CD14-positive monocyte (primary cell): ENCODE data around the gene PHF12. TPM values are rescaled to one million over a fixed set of nuclear protein-coding genes. Genes with fewer than 3 reads are reported as not detected.
A peak's percentile ranks its signal among the peaks of the same experiment; 100 is the strongest.

ENCODE experiments used
- DNase-seq, 3 donors: peaks; one replicate each; pipeline ENCODE4 v3.0.0-alpha.2; 2011 to 2022
- H2AFZ ChIP-seq: 2 replicates; pipeline ENCODE4 v1.6.0; 2012; ENCODE audit warnings: mild to moderate bottlenecking, low read depth, low read length, inconsistent platforms; ENCODE audit not compliant: insufficient read depth, poor library complexity, severe bottlenecking
- H3K27ac ChIP-seq, 2 donors: 1 replicate in 1 of 2; 2 replicates in 1 of 2; pipeline ENCODE4 v1.5.1; 2012 to 2013; ENCODE audit warnings: low read length in 2 of 2, control low read depth in 1 of 2, inconsistent platforms in 1 of 2, low read depth in 1 of 2, mild to moderate bottlenecking in 1 of 2
- H3K27me3 ChIP-seq, 2 donors: one replicate each; pipeline versions ENCODE4 v1.6.0 to v1.6.1; 2011 to 2013; ENCODE audit warnings: low read length in 2 of 2; ENCODE audit not compliant: control insufficient read depth in 2 of 2, insufficient read depth in 2 of 2
- H3K36me3 ChIP-seq, 2 donors: replicated peaks in 1 of 2; 1 replicate in 1 of 2; 2 replicates in 1 of 2; pipeline versions ENCODE4 v1.5.1 to v1.6.1; 2012 to 2013; ENCODE audit warnings: low read length in 2 of 2, control low read depth in 1 of 2, inconsistent platforms in 1 of 2, mild to moderate bottlenecking in 1 of 2; ENCODE audit not compliant: insufficient read depth in 2 of 2, control insufficient read depth in 1 of 2
- H3K4me1 ChIP-seq, 2 donors: 1 replicate in 1 of 2; 2 replicates in 1 of 2; pipeline versions ENCODE4 v1.5.1 to v1.6.1; 2012 to 2013; ENCODE audit warnings: low read length in 2 of 2, control low read depth in 1 of 2, inconsistent platforms in 1 of 2, mild to moderate bottlenecking in 1 of 2, moderate library complexity in 1 of 2; ENCODE audit not compliant: insufficient read depth in 2 of 2, control insufficient read depth in 1 of 2
- H3K4me2 ChIP-seq: replicated peaks from 2 replicates; pipeline ENCODE3; 2012; ENCODE audit warnings: low read length, moderate library complexity, mild to moderate bottlenecking; ENCODE audit not compliant: poor library complexity, severe bottlenecking; ENCODE audit errors: extremely low read depth
- H3K4me3 ChIP-seq, 3 experiments: fragments of 200-600 bp in 1 of 3; sonication (generic) in 1 of 3; replicated peaks in 1 of 3; 1 replicate in 2 of 3; 2 replicates in 1 of 3; pipeline ENCODE4 v1.5.1; 2011 to 2013; ENCODE audit warnings: low read length in 3 of 3, mild to moderate bottlenecking in 3 of 3, control low read depth in 2 of 3, low read depth in 2 of 3, inconsistent platforms in 1 of 3, moderate library complexity in 1 of 3
- H3K79me2 ChIP-seq: 2 replicates; pipeline ENCODE4 v1.6.0; 2012; ENCODE audit warnings: mild to moderate bottlenecking, control low read depth, inconsistent platforms, low read length, moderate library complexity; ENCODE audit not compliant: insufficient read depth
- H3K9ac ChIP-seq: 2 replicates; pipeline ENCODE4 v1.6.0; 2017; ENCODE audit warnings: low read length, mild to moderate bottlenecking; ENCODE audit not compliant: insufficient read depth, poor library complexity, severe bottlenecking
- H3K9me3 ChIP-seq, 2 donors: replicated peaks in 1 of 2; 1 replicate in 1 of 2; 2 replicates in 1 of 2; pipeline versions ENCODE4 v1.5.1 to v1.6.1; 2012 to 2013; ENCODE audit warnings: low read length in 2 of 2, control low read depth in 1 of 2; ENCODE audit not compliant: control insufficient read depth in 1 of 2, insufficient read depth in 1 of 2
- H4K20me1 ChIP-seq: 2 replicates; pipeline ENCODE4 v1.6.0; 2012; ENCODE audit warnings: mild to moderate bottlenecking, low read length, control low read depth, moderate library complexity; ENCODE audit not compliant: insufficient read depth
- H3K27ac Mint-ChIP-seq, 7 donors: one replicate each; pipeline ENCODE4 v1.8.0; 2020; ENCODE audit warnings: mild to moderate bottlenecking in 7 of 7, mixed read lengths in 7 of 7, moderate library complexity in 6 of 7, inconsistent platforms in 2 of 7
- H3K27me3 Mint-ChIP-seq, 3 donors: one replicate each; pipeline ENCODE4 v1.8.0; 2021 to 2022; ENCODE audit warnings: low read depth in 3 of 3, mild to moderate bottlenecking in 3 of 3, mixed read lengths in 3 of 3, moderate library complexity in 3 of 3, inconsistent platforms in 1 of 3
- H3K36me3 Mint-ChIP-seq, 2 donors: one replicate each; pipeline ENCODE4 v1.8.0; 2020; ENCODE audit warnings: mixed read lengths in 2 of 2, inconsistent platforms in 1 of 2, mild to moderate bottlenecking in 1 of 2
- H3K4me1 Mint-ChIP-seq: one replicate; pipeline ENCODE4 v1.8.0; 2020; ENCODE audit warnings: mild to moderate bottlenecking, mixed read lengths
- H3K4me3 Mint-ChIP-seq, 2 donors: one replicate each; pipeline ENCODE4 v1.8.0; 2020; ENCODE audit warnings: mild to moderate bottlenecking in 2 of 2, mixed read lengths in 2 of 2, moderate library complexity in 1 of 2
- H3K9me3 Mint-ChIP-seq, 7 donors: one replicate each; pipeline ENCODE4 v1.8.0; 2020 to 2022; ENCODE audit warnings: mixed read lengths in 7 of 7, mild to moderate bottlenecking in 6 of 7, moderate library complexity in 6 of 7, inconsistent platforms in 2 of 7
- WGBS: methylation state at CpG from one replicate; pipeline ENCODE4 v1.1.5; 2013; ENCODE audit warnings: missing lambda C conversion rate; ENCODE audit not compliant: insufficient coverage; 5-methylcytosine and 5-hydroxymethylcytosine counted together
- intact Hi-C, 2 donors: fragments of 100-400 bp; cut with micrococcal nuclease; formaldehyde crosslinking; loops; one replicate each; pipeline versions ENCODE4 v1.15.0 to v1.15.1; 2023
- polyA minus RNA-seq: library from RNA; depleted of rRNA, polyadenylated mRNA; stranded (reverse); fragments of >200 nt; gene quantifications from 2 replicates; pipeline ENCODE4 v1.2.3, GENCODE V29; 2012
- polyA plus RNA-seq, 3 donors: library from polyadenylated mRNA; depleted of rRNA in 1 of 3; unstranded in 2 of 3; stranded (reverse) in 1 of 3; fragments of 300-500 nt in 2 of 3; fragments of >200 nt in 1 of 3; fragmentation: Illumina TruSeq in 2 of 3; gene quantifications; 1 replicate in 2 of 3; 2 replicates in 1 of 3; pipeline ENCODE4 v1.2.3, GENCODE V29; 2012 to 2021
- total RNA-seq, 12 experiments: library from RNA in 1 of 12; stranded (reverse) in 1 of 12; fragments of 120-200 nt in 1 of 12; gene quantifications; one replicate each; pipeline ENCODE4 v1.2.4 and lab custom pipeline; 2013 to 2026; ENCODE audit warnings: mixed read lengths in 6 of 12, inconsistent platforms in 1 of 12
- TF ChIP-seq, protein P1 (sequence below): fragments of 200-600 bp; IDR thresholded peaks from one replicate; pipeline ENCODE4 v1.8.0; 2022; ENCODE audit warnings: antibody characterized with exemption, mild to moderate bottlenecking

PHF12 gene
- 24.8 TPM for total RNA-seq (2013)
- polyA plus RNA-seq = 10 to 100 TPM in 1 of 3 donors, 1 to 10 TPM in 2; 1.4 to 62.5 (median 2.5) TPM
- 53.8 and 64.1 TPM in 2 replicates for polyA minus RNA-seq
- 15.2 to 94.0 (median 36.9) reads per million in 11 experiments for total RNA-seq (lab: John Stamatoyannopoulos, UW)

DNA sequence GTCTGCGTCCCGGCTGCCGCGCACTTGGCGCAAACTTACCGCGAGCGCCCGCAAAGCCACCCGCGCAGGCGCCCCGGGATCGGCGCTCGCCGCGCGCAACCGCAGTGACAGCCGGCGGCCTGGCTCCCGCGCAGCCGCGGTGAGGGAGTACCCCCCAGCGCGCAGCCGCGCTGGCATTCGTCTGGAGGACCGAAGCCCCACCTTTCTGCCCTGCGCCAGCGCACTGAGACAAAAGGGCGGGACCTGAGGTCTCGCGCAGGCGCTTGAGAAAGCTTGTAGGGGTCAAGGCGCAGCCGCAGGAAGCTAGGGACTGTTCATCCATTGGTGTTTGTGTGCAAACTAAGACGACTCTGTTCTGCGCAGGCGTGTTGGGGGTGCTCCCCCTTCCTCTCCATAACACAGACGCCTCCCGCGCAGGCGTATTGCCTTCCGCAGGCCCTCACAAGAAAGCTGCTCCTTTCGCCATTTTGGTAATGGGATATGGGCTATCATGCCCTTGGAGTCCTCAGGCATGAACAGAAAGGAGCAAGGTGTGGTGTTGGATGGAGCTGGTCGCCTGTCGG, at the start of gene PHF12:
PHF12 (minus strand) TSS at position 91 of the 563 bp plus-strand sequence. CDS start 558 bp downstream, outside the sequence.
- H3K27ac ChIP-seq = peak within 1 kb of the TSS; percentile 95 to 96
- H3K36me3 ChIP-seq = peaks cover 0 to 2% of the 10 kb centered on the region in 2 donors
- DNase-seq = peak; percentile 100
- no peaks in the 10 kb centered on the region for H3K9me3 ChIP-seq
- peak within 1 kb of the TSS; percentile 80 for H2AFZ ChIP-seq
- peak within 1 kb of the TSS; percentile 86 for H3K9ac ChIP-seq
- Mint-ChIP-seq H3K4me1 (peaks cover 17% of the 10 kb centered on the region), H3K27ac (peak within 1 kb of the TSS; percentile 89 to 97 (median 94)), H3K27me3 (peaks cover 0 to 3% (median 1%) of the 10 kb centered on the region in 3 donors), H3K9me3 (no peaks in the 10 kb centered on the region), H3K36me3 (peaks cover 8 to 14% of the 10 kb centered on the region in 2 donors), H3K4me3 (peak within 1 kb of the TSS in 1 of 2 donors; percentile 96)
- peaks cover 17% of the 10 kb centered on the region for H4K20me1 ChIP-seq
- H3K4me1 ChIP-seq = peaks cover 31 to 35% of the 10 kb centered on the region in 2 donors
- H3K4me2 ChIP-seq = peak within 1 kb of the TSS; percentile 90
- no peaks in the 10 kb centered on the region for H3K27me3 ChIP-seq
- H3K4me3 ChIP-seq = peak within 1 kb of the TSS; percentile 79 to 98 (median 80)
- peaks cover 48% of the 10 kb centered on the region for H3K79me2 ChIP-seq
- intact Hi-C loops = loop anchor here (2.0 to 10.0 kb wide), 4 partner anchors 49 to 614 kb away; partner anchors contain the start of genes DHRS13 (in 2 of the 2), IFT20 (in 1 of the 2), TNFAIP1 (in 1 of the 2) and TRAF4 (in 1 of the 2)
- WGBS = under 1% methylated on average over 43 of the region's 51 CpGs
- TF ChIP-seq, protein P1, sequence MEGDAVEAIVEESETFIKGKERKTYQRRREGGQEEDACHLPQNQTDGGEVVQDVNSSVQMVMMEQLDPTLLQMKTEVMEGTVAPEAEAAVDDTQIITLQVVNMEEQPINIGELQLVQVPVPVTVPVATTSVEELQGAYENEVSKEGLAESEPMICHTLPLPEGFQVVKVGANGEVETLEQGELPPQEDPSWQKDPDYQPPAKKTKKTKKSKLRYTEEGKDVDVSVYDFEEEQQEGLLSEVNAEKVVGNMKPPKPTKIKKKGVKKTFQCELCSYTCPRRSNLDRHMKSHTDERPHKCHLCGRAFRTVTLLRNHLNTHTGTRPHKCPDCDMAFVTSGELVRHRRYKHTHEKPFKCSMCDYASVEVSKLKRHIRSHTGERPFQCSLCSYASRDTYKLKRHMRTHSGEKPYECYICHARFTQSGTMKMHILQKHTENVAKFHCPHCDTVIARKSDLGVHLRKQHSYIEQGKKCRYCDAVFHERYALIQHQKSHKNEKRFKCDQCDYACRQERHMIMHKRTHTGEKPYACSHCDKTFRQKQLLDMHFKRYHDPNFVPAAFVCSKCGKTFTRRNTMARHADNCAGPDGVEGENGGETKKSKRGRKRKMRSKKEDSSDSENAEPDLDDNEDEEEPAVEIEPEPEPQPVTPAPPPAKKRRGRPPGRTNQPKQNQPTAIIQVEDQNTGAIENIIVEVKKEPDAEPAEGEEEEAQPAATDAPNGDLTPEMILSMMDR = no peak

DNA sequence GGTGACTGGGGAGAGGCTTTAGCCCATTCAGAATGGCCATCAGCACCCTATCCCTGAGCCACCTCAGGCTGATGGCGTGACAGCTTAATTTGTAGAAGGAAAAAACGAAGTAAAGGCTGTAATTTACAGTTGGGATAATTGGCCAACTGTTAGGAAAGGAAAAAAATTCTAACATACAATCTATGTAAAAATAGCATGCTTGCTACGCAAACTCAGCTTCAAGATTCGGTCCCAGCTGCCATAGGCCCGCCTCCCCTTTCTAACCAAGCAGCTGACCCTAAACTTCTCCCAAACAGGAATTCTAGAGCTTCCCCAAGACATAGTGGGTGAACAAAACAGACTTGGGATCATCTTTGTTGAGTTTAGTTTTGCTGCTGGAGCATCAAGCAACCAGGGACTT, 49.7 kb upstream of the PHF12 start:
- H3K4me2 ChIP-seq = no peak overlapping the region

More for the DNA sequence above, 49.7 kb upstream of the PHF12 start:
- no peak for DNase-seq
- H3K36me3 ChIP-seq = no peaks in the 10 kb centered on the region
- TF ChIP-seq, protein P1 = no peak
- no peaks in the 10 kb centered on the region for H3K79me2 ChIP-seq
- intact Hi-C loops = no loop called here
- H3K4me3 Mint-ChIP-seq = no peak overlapping the region
- no peak overlapping the region for H2AFZ ChIP-seq
- no peaks in the 10 kb centered on the region for H4K20me1 ChIP-seq
- no CpG with 5 or more reads among the region's 5 CpGs for WGBS
- H3K4me1 Mint-ChIP-seq = peaks cover 2% of the 10 kb centered on the region
- H3K9me3 Mint-ChIP-seq = peaks cover 0 to 10% (median 7%) of the 10 kb centered on the region in 7 donors
- H3K4me1 ChIP-seq = no peaks in the 10 kb centered on the region
- no peaks in the 10 kb centered on the region for H3K36me3 Mint-ChIP-seq
- no peak overlapping the region for H3K4me3 ChIP-seq
- H3K27me3 ChIP-seq = peaks cover 5 to 39% of the 10 kb centered on the region in 2 donors
- no peak overlapping the region for H3K27ac ChIP-seq
- H3K9me3 ChIP-seq = peaks cover 0 to 8% of the 10 kb centered on the region in 2 donors
- no peak overlapping the region for H3K9ac ChIP-seq
- H3K27ac Mint-ChIP-seq = no peak overlapping the region
- peaks cover 42 to 53% (median 44%) of the 10 kb centered on the region in 3 donors for H3K27me3 Mint-ChIP-seq
